Mesenchymal stem cell (in vitro differentiated cells and primary cell): ENCODE data around the gene KIF24.

Experiments used
- DNase-seq: peaks from one replicate; pipeline ENCODE4 v3.0.0-alpha.2; 2013
- H2AFZ ChIP-seq: one replicate; pipeline ENCODE4 v1.6.1; 2013; ENCODE audit warnings: low read depth, mild to moderate bottlenecking, control low read depth, inconsistent platforms, low read length, moderate library complexity
- H2AK5ac ChIP-seq: 2 replicates; pipeline ENCODE4 v1.6.1; 2013; ENCODE audit warnings: low read length, moderate library complexity, mild to moderate bottlenecking, inconsistent platforms; ENCODE audit not compliant: severe bottlenecking
- H2BK120ac ChIP-seq: one replicate; pipeline ENCODE4 v1.6.1; 2013; ENCODE audit warnings: low read depth, mild to moderate bottlenecking, inconsistent platforms, low read length, moderate library complexity
- H2BK12ac ChIP-seq, 2 experiments: one replicate each; pipeline ENCODE4 v1.6.1; 2013; ENCODE audit warnings: inconsistent platforms in 2 of 2, low read length in 2 of 2, mild to moderate bottlenecking in 2 of 2, moderate library complexity in 2 of 2, control low read depth in 1 of 2
- H2BK15ac ChIP-seq: one replicate; pipeline ENCODE4 v1.6.1; 2013; ENCODE audit warnings: mild to moderate bottlenecking, low read depth, inconsistent platforms; ENCODE audit not compliant: poor library complexity, severe bottlenecking
- H2BK5ac ChIP-seq: 2 replicates; pipeline ENCODE4 v1.6.1; 2013; ENCODE audit warnings: low read depth, mild to moderate bottlenecking, low read length, control low read depth, inconsistent platforms; ENCODE audit not compliant: poor library complexity, severe bottlenecking
- H3K14ac ChIP-seq, 2 experiments: one replicate each; pipeline ENCODE4 v1.6.1; 2013; ENCODE audit warnings: inconsistent platforms in 2 of 2, low read length in 2 of 2, control low read depth in 1 of 2, mild to moderate bottlenecking in 1 of 2, moderate library complexity in 1 of 2
- H3K18ac ChIP-seq, 2 experiments: one replicate each; pipeline ENCODE4 v1.6.1; 2013; ENCODE audit warnings: inconsistent platforms in 2 of 2, low read length in 2 of 2, control low read depth in 1 of 2, low read depth in 1 of 2, mild to moderate bottlenecking in 1 of 2
- H3K23ac ChIP-seq, 2 experiments: one replicate each; pipeline ENCODE4 v1.6.1; 2013; ENCODE audit warnings: inconsistent platforms in 2 of 2, low read length in 2 of 2, mild to moderate bottlenecking in 2 of 2, moderate library complexity in 2 of 2, control low read depth in 1 of 2
- H3K27ac ChIP-seq: 2 replicates; pipeline ENCODE4 v1.5.1; 2013; ENCODE audit warnings: mild to moderate bottlenecking, moderate library complexity, low read length, control low read depth, inconsistent platforms; ENCODE audit not compliant: poor library complexity, severe bottlenecking
- H3K27me3 ChIP-seq, 2 experiments: 2 replicates each; pipeline versions ENCODE4 v1.6.1 to v1.7.0; 2013; ENCODE audit warnings: low read length in 2 of 2, mild to moderate bottlenecking in 2 of 2, moderate library complexity in 2 of 2, control low read depth in 1 of 2, inconsistent platforms in 1 of 2; ENCODE audit not compliant: control insufficient read depth in 1 of 2, insufficient read depth in 1 of 2
- H3K36me3 ChIP-seq, 2 experiments: 2 replicates each; pipeline versions ENCODE4 v1.6.1 to v1.7.0; 2013; ENCODE audit warnings: low read length in 2 of 2, control low read depth in 1 of 2, inconsistent platforms in 1 of 2, low read depth in 1 of 2, mild to moderate bottlenecking in 1 of 2; ENCODE audit not compliant: insufficient read depth in 2 of 2, control insufficient read depth in 1 of 2
- H3K4ac ChIP-seq, 2 experiments: one replicate each; pipeline ENCODE4 v1.6.1; 2013; ENCODE audit warnings: inconsistent platforms in 2 of 2, low read length in 2 of 2, mild to moderate bottlenecking in 2 of 2, moderate library complexity in 2 of 2, control low read depth in 1 of 2, low read depth in 1 of 2
- H3K4me1 ChIP-seq: 2 replicates; pipeline ENCODE4 v1.6.1; 2013; ENCODE audit warnings: low read depth, low read length, control low read depth; ENCODE audit not compliant: control insufficient read depth, insufficient read depth
- H3K4me2 ChIP-seq: 2 replicates; pipeline ENCODE4 v1.6.1; 2013; ENCODE audit warnings: low read length, mild to moderate bottlenecking, inconsistent platforms; ENCODE audit not compliant: poor library complexity, severe bottlenecking
- H3K4me3 ChIP-seq, 2 experiments: 2 replicates each; pipeline versions ENCODE4 v1.5.1 to v1.7.0; 2013; ENCODE audit warnings: low read length in 2 of 2, mild to moderate bottlenecking in 2 of 2, control low read depth in 1 of 2, low read depth in 1 of 2; ENCODE audit not compliant: insufficient read depth in 1 of 2
- H3K79me1 ChIP-seq: replicated peaks from 2 replicates; pipeline ENCODE4 v1.6.1; 2013; ENCODE audit warnings: mild to moderate bottlenecking, control low read depth, low read length, inconsistent platforms; ENCODE audit not compliant: poor library complexity, severe bottlenecking
- H3K9ac ChIP-seq: 2 replicates; pipeline ENCODE4 v1.7.0; 2013; ENCODE audit warnings: mild to moderate bottlenecking, low read length, moderate library complexity
- H3K9me3 ChIP-seq: 2 replicates; pipeline ENCODE4 v1.7.0; 2013; ENCODE audit warnings: mild to moderate bottlenecking, low read length; ENCODE audit not compliant: control insufficient read depth
- H4K8ac ChIP-seq: one replicate; pipeline ENCODE4 v1.6.1; 2013; ENCODE audit warnings: inconsistent platforms, mild to moderate bottlenecking, low read length, moderate library complexity
- H4K91ac ChIP-seq: one replicate; pipeline ENCODE4 v1.6.1; 2013; ENCODE audit warnings: mild to moderate bottlenecking, low read length, inconsistent platforms
- WGBS: methylation state at CpG from one replicate; pipeline ENCODE4 v1.1.7; 2013; ENCODE audit warnings: mixed read lengths; 5-methylcytosine and 5-hydroxymethylcytosine counted together

KIF24 gene

DNA sequence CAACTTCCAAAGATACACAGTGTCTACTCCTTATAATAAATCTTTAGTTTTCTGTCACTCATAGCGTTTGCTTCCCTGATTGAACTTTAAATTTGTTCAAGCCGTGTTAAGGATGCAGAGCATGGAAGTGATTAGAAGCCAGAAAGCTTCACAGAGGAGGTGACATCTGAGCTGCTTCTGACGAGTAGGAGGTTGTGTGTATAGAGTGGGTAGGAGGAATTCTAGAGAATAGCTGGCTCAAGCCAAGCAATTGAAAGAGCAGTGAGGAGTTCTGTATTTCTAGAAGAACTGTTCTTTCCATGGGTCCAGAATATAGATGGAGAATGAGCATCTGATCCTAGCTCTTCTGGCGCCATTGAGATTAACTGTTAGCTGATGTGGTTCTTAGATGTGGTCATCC lies 6.3 kb upstream of the KIF24 start:
- Histone ChIP-seq H3K4me1 (no peaks in the 10 kb centered on the region), H3K9ac (no peak overlapping the region), H3K79me1 (peaks cover 37% of the 10 kb centered on the region), H2BK15ac (no peak overlapping the region), H3K27me3 (no peaks in the 10 kb centered on the region), H3K14ac (no peak overlapping the region), H4K8ac (no peak overlapping the region), H2AK5ac (no peak overlapping the region), H2BK5ac (no peak overlapping the region), H2BK12ac (no peak overlapping the region), H2BK120ac (no peak overlapping the region), H3K18ac (no peak overlapping the region), H3K23ac (no peak overlapping the region), H4K91ac (no peak overlapping the region), H3K4me3 (no peak overlapping the region), H3K4me2 (no peak overlapping the region), H3K27ac (no peak overlapping the region), H2AFZ (no peak overlapping the region), H3K4ac (no peak overlapping the region), H3K36me3 (peaks cover 22 to 24% of the 10 kb centered on the region in 2 experiments), H3K9me3 (no peaks in the 10 kb centered on the region)
- 95% methylated on average over 4 of the region's 4 CpGs for WGBS
- no peak for DNase-seq

DNA sequence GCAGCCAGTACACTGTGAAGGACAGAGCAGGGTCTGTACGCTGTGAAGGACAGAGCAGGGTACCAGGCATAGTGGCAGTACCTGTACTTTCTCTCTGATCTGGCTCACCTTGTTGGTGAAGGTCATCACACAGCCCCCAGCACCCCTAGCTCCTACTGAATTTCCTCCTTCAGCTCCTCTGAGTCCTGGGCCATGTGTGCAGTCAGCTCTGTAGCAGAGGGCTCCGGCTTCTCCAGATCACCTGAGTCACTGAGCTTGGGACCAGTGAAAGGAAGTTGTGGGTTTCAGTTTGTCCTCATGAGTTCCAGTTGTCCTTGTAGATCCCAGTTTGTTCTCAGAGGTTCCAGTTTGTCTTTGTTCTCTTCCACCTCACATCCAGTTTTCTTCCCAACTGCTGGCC lies 5.8 kb upstream of the KIF24 start:
- H3K4me1 ChIP-seq: no peaks in the 10 kb centered on the region
- H3K79me1 ChIP-seq: peaks cover 35% of the 10 kb centered on the region
- H2AFZ ChIP-seq: no peak overlapping the region
- no peak overlapping the region for H4K8ac ChIP-seq
- no peak overlapping the region for H2BK15ac ChIP-seq
- WGBS: 100% methylated on average over 2 of the region's 2 CpGs
- no peak overlapping the region for H2BK12ac ChIP-seq
- no peak overlapping the region for H3K14ac ChIP-seq
- DNase-seq: no peak
- H3K23ac ChIP-seq: no peak overlapping the region
- H3K4me2 ChIP-seq: no peak overlapping the region
- no peaks in the 10 kb centered on the region for H3K9me3 ChIP-seq
- no peak overlapping the region for H3K4me3 ChIP-seq
- H4K91ac ChIP-seq: no peak overlapping the region
- no peaks in the 10 kb centered on the region for H3K27me3 ChIP-seq
- no peak overlapping the region for H3K27ac ChIP-seq
- no peak overlapping the region for H2BK5ac ChIP-seq
- H3K4ac ChIP-seq: no peak overlapping the region
- H3K9ac ChIP-seq: no peak overlapping the region
- H3K18ac ChIP-seq: no peak overlapping the region
- no peak overlapping the region for H2BK120ac ChIP-seq
- H2AK5ac ChIP-seq: no peak overlapping the region
- H3K36me3 ChIP-seq: peaks cover 18 to 20% of the 10 kb centered on the region in 2 experiments

DNA sequence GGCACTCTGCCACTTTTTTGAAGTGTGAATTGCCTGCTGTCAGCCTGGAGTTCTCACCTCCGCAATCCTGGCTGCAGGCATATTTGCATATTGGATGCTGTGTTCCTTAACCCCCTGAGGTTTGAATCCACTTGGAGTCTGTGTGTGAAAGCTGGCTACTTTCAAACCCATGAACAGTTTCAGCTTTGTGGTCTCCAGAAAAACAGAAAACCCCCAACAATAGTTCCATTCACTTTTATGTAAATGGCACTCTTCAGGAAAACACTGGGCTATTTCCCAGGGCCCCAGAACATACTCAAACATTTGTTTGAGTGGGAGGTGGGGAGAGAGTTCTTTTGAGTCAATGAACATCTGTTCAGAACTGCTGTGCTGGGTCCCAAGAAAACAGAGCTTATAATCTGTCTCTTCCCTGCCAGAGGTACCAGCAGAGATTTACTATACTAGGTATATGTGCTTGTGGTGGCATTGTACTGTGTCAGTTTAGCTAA lies 5.3 kb upstream of the KIF24 start:
- 85% methylated on average over 1 of the region's 1 CpG for WGBS
- H3K9ac ChIP-seq: no peak overlapping the region
- no peaks in the 10 kb centered on the region for H3K9me3 ChIP-seq
- no peak for DNase-seq
- no peak overlapping the region for H2BK15ac ChIP-seq
- no peak overlapping the region for H4K91ac ChIP-seq
- H3K27ac ChIP-seq: no peak overlapping the region
- H3K18ac ChIP-seq: no peak overlapping the region
- no peak overlapping the region for H3K4ac ChIP-seq
- H2BK120ac ChIP-seq: no peak overlapping the region
- no peak overlapping the region for H3K23ac ChIP-seq
- H2BK12ac ChIP-seq: no peak overlapping the region
- no peak overlapping the region for H3K14ac ChIP-seq
- no peak overlapping the region for H3K4me2 ChIP-seq
- H2AFZ ChIP-seq: no peak overlapping the region
- H3K27me3 ChIP-seq: no peaks in the 10 kb centered on the region
- peaks cover 35% of the 10 kb centered on the region for H3K79me1 ChIP-seq
- H2AK5ac ChIP-seq: no peak overlapping the region
- H4K8ac ChIP-seq: no peak overlapping the region
- H3K4me1 ChIP-seq: no peaks in the 10 kb centered on the region
- H2BK5ac ChIP-seq: no peak overlapping the region
- no peak overlapping the region for H3K4me3 ChIP-seq
- peaks cover 14 to 19% of the 10 kb centered on the region in 2 experiments for H3K36me3 ChIP-seq

DNA sequence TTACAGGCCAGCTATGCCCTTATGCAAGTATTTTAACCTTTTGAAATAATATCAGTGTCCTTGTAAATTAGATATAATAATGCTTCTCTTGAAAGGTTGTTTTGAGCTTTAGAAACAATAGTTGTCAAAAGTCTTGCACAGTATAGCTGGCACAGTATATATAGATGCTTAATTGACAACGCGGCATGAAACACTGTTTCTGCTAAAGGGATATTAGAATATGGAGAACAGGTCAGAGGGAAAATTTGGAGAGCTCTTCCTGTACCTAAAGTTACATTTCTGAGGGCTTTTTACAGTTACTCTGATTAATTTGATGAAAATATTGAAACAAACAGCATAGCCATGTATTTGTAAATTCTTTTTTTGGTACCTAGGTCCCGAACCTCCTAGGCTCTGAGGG lies 4.8 kb upstream of the KIF24 start:
- H3K4me2 ChIP-seq: no peak overlapping the region
- no peak overlapping the region for H3K4me3 ChIP-seq
- H3K4me1 ChIP-seq: no peaks in the 10 kb centered on the region
- no peak overlapping the region for H4K91ac ChIP-seq
- peaks cover 8 to 13% of the 10 kb centered on the region in 2 experiments for H3K36me3 ChIP-seq
- H3K18ac ChIP-seq: no peak overlapping the region
- H2BK120ac ChIP-seq: no peak overlapping the region
- H3K27ac ChIP-seq: no peak overlapping the region
- no peak overlapping the region for H2BK15ac ChIP-seq
- no peak overlapping the region for H2AK5ac ChIP-seq
- 33% methylated on average over 2 of the region's 3 CpGs for WGBS
- no peak overlapping the region for H4K8ac ChIP-seq
- no peak for DNase-seq
- H2AFZ ChIP-seq: no peak overlapping the region
- H3K9ac ChIP-seq: no peak overlapping the region
- H3K79me1 ChIP-seq: peaks cover 30% of the 10 kb centered on the region
- H2BK12ac ChIP-seq: no peak overlapping the region
- H3K23ac ChIP-seq: no peak overlapping the region
- H3K27me3 ChIP-seq: no peaks in the 10 kb centered on the region
- H2BK5ac ChIP-seq: no peak overlapping the region
- H3K14ac ChIP-seq: no peak overlapping the region
- no peaks in the 10 kb centered on the region for H3K9me3 ChIP-seq
- H3K4ac ChIP-seq: no peak overlapping the region
